DND-41 (cell line): ENCODE data around the gene STH.

Source experiments
- CTCF ChIP-seq: IDR thresholded peaks from 2 replicates; pipeline ENCODE4 v1.5.1; 2012; ENCODE audit warnings: borderline replicate concordance, low read length, moderate library complexity, mild to moderate bottlenecking; ENCODE audit not compliant: poor library complexity, severe bottlenecking; ENCODE audit errors: extremely low read depth
- EZH2 ChIP-seq: IDR thresholded peaks from 3 replicates; pipeline ENCODE4 v1.6.1; 2012; ENCODE audit warnings: borderline replicate concordance, low read depth, mild to moderate bottlenecking, moderate library complexity, low read length, inconsistent platforms; ENCODE audit not compliant: severe bottlenecking

- TF ChIP-seq CTCF (no peak), EZH2 (no peak)
Measured at GRCh38 chr17:45950888-45951287, 48.2 kb upstream of the STH start.
